Left ventricle myocardium inferior (tissue), 1 donor: ENCODE results near the gene LIMS2. TPM values are rescaled to one million over a fixed set of nuclear protein-coding genes. Genes with fewer than 3 reads are reported as not detected.

ENCODE experiments used
- DNase-seq: peaks from one replicate; pipeline ENCODE4 v3.0.0-alpha.2; 2020
- H3K27ac ChIP-seq: fragments of 200-600 bp; replicated peaks from 2 replicates; pipeline ENCODE4 v1.8.0; 2021
- H3K27me3 ChIP-seq: fragments of 200-600 bp; 2 replicates; pipeline ENCODE4 v1.8.0; 2021; ENCODE audit warnings: low read depth
- H3K36me3 ChIP-seq: fragments of 200-600 bp; 2 replicates; pipeline ENCODE4 v1.8.0; 2021
- H3K4me1 ChIP-seq: fragments of 200-600 bp; 2 replicates; pipeline ENCODE4 v1.8.0; 2021
- H3K4me3 ChIP-seq: fragments of 200-600 bp; 2 replicates; pipeline ENCODE4 v1.8.0; 2021; ENCODE audit warnings: mild to moderate bottlenecking, moderate library complexity
- H3K9me3 ChIP-seq: fragments of 200-600 bp; replicated peaks from 2 replicates; pipeline ENCODE4 v1.8.0; 2021
- intact Hi-C: fragments of 100-400 bp; cut with micrococcal nuclease; formaldehyde crosslinking; loops from one replicate; pipeline ENCODE4 v1.11.0; 2022
- total RNA-seq: library from RNA; stranded (reverse); fragmentation: NEBNext Ultra II Directional; extraction: Animal tissue kit (Norgen Biotek cat#: 25700); gene quantifications from one replicate; pipeline ENCODE4 v1.2.1, GENCODE V29; 2021
- TF ChIP-seq, protein P1 (sequence below): fragments of 200-600 bp; IDR thresholded peaks from 2 replicates; pipeline ENCODE4 v1.8.0; 2021; ENCODE audit warnings: antibody characterized with exemption, mild to moderate bottlenecking, borderline replicate concordance
- donor health status: DM: no; HTN: yes; CAD: no; lungs with severe emphysema.

The LIMS2 gene
- total RNA-seq, 1 donor from 2014 or later: 173 TPM

DNA sequence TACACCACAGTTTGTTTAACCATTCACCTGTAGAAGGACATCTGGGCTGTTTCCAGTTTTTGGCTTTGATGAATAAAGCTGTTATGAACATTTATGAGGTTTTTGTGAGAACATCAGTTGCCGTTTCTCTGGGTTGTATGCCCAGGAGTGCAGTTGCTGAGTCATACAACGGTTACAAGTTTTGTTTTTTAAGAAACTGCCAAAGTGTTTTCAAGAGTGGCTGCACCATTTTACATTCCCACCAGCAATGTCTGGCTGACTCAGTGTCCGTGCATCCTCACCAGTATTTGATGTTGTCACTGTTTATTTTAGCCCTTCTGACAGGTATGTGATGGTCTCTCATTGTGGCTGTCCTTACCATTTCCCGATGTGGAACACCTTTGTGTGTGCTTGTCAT lies 77.3 kb downstream of the LIMS2 start:
- intact Hi-C loops: no loop called here
- H3K27ac ChIP-seq: no peak overlapping the region
- TF ChIP-seq, protein P1, sequence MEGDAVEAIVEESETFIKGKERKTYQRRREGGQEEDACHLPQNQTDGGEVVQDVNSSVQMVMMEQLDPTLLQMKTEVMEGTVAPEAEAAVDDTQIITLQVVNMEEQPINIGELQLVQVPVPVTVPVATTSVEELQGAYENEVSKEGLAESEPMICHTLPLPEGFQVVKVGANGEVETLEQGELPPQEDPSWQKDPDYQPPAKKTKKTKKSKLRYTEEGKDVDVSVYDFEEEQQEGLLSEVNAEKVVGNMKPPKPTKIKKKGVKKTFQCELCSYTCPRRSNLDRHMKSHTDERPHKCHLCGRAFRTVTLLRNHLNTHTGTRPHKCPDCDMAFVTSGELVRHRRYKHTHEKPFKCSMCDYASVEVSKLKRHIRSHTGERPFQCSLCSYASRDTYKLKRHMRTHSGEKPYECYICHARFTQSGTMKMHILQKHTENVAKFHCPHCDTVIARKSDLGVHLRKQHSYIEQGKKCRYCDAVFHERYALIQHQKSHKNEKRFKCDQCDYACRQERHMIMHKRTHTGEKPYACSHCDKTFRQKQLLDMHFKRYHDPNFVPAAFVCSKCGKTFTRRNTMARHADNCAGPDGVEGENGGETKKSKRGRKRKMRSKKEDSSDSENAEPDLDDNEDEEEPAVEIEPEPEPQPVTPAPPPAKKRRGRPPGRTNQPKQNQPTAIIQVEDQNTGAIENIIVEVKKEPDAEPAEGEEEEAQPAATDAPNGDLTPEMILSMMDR: no peak
- H3K36me3 ChIP-seq: no peaks in the 10 kb centered on the region
- H3K4me1 ChIP-seq: no peaks in the 10 kb centered on the region
- no peaks in the 10 kb centered on the region for H3K27me3 ChIP-seq
- no peak for DNase-seq
- no peak overlapping the region for H3K4me3 ChIP-seq
- peaks cover 10% of the 10 kb centered on the region for H3K9me3 ChIP-seq

DNA sequence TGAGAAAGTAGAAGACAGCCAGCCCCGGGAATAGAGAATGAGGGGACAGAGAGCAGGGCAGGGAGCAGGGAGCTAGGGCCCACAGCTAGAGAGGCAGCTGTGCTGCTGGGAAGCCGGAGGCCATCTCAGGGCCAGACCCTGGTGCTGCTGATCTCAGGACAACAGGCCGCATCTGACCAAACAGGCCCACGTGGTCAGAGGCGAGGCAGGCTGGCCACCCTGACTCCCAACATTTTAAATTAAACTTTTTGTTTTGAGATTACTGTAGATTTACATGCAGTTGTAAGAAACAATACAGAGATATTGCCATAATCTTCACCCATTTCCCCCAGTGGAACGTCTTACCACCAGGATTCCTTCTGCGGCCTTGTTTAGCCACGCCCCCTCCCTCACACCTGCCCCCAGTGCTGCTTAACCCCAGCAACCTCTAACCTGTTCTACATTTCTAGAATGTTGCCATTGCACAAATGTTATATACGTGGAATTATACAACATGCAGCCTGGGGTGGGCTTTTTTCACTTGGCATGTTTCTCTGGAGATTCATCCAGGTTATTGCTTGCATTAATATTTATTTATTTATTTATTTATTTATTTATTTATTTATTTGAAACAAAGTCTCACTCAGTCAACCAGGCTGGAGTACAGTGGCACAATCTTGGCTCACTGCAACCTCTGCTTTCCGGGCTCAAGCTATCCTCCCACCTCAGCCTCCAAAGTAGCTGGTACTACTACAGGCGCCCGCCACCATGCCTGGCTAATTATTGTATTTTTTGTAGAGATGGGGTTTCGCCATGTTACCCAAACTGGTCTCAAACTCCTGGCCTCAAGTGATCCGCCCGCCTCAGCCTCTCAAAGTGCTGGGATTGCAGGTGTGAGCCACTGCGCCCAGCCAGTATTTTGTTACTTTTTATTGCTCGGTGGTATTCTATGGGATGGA lies 78.0 kb downstream of the LIMS2 start:
- no peak overlapping the region for H3K4me3 ChIP-seq
- no peaks in the 10 kb centered on the region for H3K4me1 ChIP-seq
- no peak overlapping the region for H3K27ac ChIP-seq
- intact Hi-C loops: no loop called here
- no peak for DNase-seq
- H3K27me3 ChIP-seq: no peaks in the 10 kb centered on the region
- TF ChIP-seq, protein P1: no peak
- peaks cover 5% of the 10 kb centered on the region for H3K9me3 ChIP-seq
- H3K36me3 ChIP-seq: no peaks in the 10 kb centered on the region

DNA sequence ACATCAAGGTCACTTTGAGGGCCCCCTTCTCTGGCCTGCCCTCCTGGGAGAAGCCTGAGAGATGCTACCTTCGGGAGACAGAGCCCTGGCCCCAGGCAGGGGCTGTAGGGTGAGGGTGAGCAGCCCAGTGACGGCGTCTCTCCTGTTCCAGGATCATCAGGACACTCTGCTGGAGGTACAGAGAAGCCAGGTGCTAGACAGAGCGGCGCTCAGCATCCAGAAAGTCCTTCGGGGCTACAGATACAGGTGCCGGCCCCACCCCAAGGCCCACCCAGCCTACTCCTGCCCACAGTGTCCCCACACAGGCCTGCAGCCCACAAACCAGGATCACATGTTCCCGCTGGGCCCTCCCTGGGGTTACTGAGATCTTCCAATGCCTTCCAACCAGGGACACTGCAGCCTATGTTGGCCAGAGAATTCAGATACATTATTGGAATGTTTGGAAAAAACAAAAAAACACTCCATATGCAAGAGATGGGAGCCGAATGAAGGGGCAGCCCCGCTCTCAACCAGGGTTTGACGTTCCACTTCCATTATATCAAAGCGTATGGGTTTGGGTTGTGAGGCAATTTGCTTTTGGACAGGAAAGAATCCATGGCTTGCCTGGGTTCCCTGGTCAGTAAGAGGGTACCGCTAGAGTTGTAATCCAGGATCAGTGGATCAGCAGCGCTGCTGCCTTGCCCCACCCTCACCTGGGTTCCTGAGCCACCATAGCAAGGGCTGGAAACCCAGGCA lies 78.9 kb downstream of the LIMS2 start:
- peaks cover 3% of the 10 kb centered on the region for H3K4me1 ChIP-seq
- TF ChIP-seq, protein P1: no peak
- no peak overlapping the region for H3K4me3 ChIP-seq
- H3K9me3 ChIP-seq: no peaks in the 10 kb centered on the region
- no peak for DNase-seq
- intact Hi-C loops: no loop called here
- H3K27ac ChIP-seq: no peak overlapping the region
- H3K36me3 ChIP-seq: no peaks in the 10 kb centered on the region
- H3K27me3 ChIP-seq: no peaks in the 10 kb centered on the region

DNA sequence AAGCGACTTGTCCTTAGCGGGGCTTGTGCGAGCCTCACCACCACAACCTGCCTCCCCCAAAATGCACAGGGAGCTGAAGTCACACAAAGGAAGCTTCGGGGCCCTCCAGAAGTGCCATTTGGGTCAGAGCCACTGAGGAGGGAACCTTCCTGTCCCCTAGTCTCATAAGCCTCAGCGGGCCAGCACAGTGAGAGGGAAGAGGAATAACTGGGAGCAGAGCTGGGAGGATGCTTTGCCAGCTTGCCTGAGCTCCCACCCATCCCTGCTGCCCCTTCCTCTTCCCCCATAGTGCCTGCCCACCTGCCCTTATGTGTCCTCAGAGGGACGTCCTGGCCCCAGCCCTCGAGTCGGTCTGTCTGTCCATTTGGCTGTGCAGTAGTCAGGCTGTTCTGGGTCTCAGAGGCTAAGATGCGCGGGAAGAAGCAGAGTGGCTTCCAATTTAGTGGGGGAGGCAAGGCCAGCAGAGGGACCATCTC lies 81.2 kb downstream of the LIMS2 start:
- Histone ChIP-seq H3K4me3 (no peak overlapping the region), H3K9me3 (no peaks in the 10 kb centered on the region), H3K27ac (no peak overlapping the region), H3K36me3 (no peaks in the 10 kb centered on the region), H3K27me3 (no peaks in the 10 kb centered on the region), H3K4me1 (peaks cover 5% of the 10 kb centered on the region)
- no peak for DNase-seq
- intact Hi-C loops: no loop called here
- TF ChIP-seq, protein P1: no peak

DNA sequence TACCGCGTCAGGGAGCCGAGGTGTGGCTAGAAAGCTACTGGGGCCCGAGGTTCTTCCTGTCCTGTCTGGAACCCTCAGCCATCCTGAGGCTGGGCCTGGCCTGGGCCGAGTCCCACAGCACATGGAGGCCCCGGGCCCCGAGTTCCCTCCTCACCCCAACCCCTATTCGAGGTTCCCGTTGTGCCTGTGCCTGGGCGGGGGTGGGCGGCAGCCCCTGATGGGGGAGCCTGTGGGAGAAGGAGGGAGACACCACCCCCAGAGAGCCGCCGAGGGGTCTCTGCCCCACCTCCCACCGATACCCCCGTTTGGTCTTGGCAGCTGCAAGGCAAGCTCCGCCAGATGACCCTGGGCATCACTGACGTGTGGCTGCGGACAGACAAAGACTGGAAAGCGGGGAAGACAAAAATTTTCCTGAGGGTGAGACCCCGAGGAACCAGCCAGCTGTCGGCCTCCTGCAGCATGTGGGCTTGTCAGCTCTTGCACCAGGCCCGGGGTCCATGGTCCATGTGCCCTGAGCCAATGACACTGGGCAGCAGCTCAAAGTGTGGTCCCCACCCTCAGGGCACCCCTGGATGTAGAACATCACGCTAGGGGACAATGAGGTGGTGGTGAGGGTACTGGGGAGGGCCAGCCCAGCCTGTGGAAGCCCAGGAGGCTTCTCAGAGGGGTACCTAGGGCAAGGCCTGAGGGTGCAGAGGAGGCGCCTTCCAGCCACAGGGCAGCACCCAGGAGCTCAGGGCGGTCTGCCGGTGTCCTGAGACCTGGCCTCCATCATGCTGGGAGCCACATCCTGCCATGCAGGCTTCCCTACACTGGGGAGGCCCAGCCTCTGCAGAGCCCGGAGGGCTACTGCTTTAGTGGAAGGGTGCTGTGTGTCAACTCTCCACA lies 81.9 kb downstream of the LIMS2 start:
- no peak for DNase-seq
- Histone ChIP-seq H3K4me3 (no peak overlapping the region), H3K4me1 (peaks cover 5% of the 10 kb centered on the region), H3K36me3 (no peaks in the 10 kb centered on the region), H3K9me3 (no peaks in the 10 kb centered on the region), H3K27ac (no peak overlapping the region), H3K27me3 (no peaks in the 10 kb centered on the region)
- TF ChIP-seq, protein P1: no peak
- intact Hi-C loops: no loop called here
